Hematopoietic multipotent progenitor cell (in vitro differentiated cells): ENCODE results near the gene ADGRG1. TPM values are rescaled to one million over a fixed set of nuclear protein-coding genes. Genes with fewer than 3 reads are reported as not detected.
A peak's percentile ranks its signal among the peaks of the same experiment; 100 is the strongest.

Source experiments
- DNase-seq, 3 donors: peaks; one replicate each; pipeline ENCODE4 v3.0.0-alpha.2; 2011 to 2015; ENCODE audit warnings: low read depth in 2 of 3, low spot score in 2 of 3
- total RNA-seq: library from RNA; depleted of rRNA; stranded (reverse); fragments of >200 nt; gene quantifications from one replicate; pipeline ENCODE4 v1.2.3, GENCODE V29; 2012

ADGRG1 gene
- total RNA-seq, 1 donor = 93.2 TPM

DNA sequence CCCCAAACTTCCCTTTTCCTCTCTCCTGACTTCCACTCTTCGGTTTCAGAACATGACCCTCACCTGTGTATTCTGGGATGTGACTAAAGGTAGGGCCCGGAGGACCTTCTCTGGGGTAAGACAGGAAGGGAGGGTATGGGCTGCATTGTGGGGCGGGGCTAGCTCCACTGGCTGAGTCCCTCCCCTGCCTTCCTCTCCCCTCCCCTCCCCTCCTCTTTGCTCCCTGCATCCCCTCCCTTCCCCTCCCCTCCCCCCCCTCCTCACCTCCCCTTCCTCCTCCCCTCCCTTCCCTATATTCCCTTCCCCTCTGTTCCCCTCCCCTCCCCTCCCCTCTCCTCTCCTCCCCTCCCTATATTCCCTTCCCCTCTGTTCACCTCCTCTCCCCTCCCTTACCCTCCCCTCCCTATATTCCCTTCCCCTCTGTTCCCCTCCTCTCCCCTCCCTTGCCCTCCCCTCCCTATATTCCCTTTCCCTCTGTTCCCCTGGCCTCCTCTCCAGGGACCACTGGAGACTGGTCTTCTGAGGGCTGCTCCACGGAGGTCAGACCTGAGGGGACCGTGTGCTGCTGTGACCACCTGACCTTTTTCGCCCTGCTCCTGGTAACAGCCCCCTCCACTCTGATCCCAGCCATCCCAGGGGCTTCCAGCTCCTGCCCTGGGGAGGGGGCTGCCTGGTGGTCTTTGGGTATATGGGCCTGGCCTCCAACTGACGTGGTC, 51.5 kb downstream of the ADGRG1 start:
- DNase-seq = no peak

DNA sequence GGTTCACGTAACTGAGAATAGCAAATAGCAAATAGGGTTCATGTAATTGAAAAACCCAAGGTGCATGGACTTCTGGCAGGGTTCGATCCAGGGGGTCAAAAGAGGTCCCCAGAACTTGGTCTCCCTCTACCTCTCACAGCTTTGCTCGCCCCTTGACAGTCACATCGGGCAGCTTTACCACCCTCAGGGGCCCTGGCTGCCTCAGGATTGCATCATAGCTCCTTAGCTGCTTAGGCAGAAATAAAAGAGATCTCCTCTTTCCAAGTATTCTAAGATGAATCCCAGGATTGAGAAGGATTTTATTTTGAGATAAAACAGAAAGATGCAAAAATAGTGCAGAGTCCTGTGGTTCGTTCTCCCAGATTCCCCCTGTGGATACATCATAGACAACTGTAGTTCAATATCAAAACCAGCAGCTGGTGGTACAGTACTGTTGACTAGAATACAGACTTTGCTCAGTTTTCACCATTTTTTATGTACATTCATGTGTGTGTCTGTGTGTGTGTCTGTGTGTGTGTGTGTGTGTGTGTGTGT, 52.5 kb downstream of the ADGRG1 start:
- DNase-seq = peak in 1 of 3 donors; percentile 49

DNA sequence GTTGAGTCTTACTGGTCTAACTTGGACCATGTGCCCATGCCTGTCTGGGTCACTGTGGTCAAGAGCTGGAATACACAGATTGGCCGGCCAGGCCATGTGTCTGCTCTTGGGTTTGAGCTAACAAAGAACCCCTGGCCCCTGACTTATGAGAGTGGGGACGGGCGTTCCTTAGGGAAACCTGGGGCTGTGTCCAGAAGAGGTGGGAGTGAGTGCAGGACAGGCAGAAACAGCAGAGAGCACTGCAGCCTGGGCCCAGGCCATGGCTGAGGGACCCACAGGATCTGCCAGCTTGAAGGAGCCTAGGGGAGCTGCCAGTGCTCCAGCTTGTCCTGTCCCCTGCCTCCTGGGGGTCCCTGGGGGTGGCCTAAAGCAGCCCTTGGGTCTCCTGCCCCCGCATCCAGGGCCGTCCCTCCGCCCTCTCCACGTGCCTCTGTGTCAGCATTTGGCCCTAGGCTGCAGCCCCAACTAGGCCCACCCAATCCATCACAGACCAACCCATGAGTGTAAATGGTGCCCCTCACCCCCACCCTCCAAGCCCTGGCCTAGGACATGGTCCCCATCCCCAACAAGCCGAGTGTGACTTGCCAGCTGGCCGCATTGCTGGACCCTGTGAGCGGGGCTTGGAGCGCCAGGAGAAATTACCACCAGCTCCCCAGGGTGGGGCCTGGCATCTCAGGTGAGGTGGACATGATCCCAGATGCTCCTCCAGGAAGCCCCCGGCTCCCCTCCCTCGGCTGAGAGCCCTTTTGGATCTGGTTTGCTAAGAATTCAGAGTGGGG, 53.7 kb downstream of the ADGRG1 start:
- DNase-seq = no peak

DNA sequence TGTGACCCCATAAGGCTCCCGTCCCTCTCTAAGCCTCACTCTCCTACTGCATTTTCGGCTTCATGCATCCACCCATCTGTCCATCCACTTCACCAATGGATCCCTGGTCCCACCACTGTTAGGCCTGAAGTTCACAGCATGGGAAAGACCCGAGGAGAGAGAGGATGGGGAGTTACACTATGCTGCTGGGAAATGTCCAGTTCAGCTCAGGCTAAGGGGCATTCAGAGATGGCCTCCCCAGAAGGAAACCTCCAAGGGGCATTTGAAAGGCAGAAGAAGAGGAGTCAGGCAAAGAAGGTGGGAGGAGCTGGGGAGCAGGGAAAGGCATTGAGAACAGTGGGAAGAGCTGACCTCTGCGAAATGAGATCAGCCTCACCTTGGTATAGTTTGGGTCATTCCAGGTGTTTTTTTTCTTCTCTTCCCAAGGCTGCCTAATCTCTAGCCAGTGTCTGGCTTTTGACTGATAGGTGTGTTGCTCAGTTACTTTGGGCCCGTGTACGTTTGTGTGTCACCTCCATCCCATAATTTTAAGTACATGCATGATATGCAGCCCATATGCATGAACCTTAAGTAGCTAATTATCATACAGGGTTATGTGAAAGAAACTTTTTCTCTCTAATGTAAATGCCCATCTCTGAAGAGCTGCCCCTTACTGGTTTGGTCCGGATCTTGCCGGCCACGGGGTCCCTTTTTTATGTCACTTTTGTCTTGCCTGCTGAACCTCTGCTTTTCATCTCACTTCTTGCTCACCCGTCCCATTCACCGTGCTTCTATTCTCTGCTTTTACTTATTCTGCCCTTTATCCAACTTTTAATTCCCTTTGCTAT, 54.6 kb downstream of the ADGRG1 start:
- DNase-seq = no peak

DNA sequence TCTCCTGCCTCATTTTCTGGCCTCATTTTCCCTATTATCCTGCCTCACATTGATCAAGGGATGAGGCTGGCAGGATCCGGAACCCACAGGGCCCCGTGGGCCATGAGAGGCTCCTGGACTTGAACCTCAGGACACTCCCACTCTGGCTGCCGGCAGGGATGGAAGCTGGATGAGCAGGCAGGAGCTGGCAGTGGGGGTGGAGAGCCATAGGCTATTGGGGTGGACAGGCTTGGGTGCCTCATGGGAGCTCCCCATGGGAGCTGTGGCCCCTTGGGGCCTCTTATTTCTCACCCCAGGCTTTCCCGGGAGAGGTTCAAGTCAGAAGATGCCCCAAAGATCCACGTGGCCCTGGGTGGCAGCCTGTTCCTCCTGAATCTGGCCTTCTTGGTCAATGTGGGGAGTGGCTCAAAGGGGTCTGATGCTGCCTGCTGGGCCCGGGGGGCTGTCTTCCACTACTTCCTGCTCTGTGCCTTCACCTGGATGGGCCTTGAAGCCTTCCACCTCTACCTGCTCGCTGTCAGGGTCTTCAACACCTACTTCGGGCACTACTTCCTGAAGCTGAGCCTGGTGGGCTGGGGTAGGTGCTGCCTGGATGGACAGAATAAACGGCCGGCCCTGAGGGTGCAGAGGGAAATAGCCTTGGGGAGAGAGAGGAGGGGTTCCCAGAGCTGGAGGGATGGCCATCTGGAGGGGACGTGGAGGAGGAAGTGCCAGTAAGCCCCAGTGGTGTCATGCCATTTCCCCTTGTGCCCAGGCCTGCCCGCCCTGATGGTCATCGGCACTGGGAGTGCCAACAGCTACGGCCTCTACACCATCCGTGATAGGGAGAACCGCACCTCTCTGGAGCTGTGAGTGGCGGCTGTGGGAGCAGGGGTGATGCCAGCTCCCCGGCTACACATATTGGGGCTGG, 55.5 kb downstream of the ADGRG1 start:
- DNase-seq = no peak

DNA sequence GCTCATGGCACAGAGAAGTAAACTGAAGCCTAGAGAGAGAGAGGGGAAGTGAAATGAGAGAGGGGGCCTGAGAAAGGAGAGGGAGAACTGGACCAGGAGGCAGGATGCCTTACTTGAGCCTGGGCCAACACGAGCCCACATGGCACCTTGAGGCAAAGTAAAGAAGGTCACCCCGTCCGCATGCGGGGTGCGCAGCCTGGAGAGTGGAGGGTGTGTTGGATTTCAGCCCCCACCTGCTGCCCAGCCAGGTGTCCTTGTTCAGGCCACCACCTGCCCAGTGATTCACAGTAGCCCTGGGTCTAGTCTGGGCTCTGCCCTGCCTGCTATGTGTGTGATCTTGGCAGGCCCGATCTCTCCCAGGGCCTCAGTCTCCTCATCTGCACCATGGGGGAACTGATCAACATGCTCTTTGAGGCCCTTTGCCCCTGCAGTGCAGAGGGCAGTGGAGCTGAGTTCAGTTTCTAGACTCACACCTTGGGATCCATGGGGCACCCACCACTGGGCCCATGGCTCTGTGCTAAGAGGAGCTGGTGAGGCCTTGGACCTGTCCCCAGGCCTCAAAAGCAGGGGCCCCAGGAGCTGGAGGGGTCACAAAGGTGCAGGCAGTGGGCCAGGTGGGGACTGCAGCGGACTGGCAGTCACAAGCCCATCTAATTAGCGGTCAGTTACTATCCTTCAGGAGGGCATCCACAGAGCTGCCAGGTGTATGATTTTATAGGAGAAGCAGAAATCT, 56.4 kb downstream of the ADGRG1 start:
- no peak for DNase-seq

DNA sequence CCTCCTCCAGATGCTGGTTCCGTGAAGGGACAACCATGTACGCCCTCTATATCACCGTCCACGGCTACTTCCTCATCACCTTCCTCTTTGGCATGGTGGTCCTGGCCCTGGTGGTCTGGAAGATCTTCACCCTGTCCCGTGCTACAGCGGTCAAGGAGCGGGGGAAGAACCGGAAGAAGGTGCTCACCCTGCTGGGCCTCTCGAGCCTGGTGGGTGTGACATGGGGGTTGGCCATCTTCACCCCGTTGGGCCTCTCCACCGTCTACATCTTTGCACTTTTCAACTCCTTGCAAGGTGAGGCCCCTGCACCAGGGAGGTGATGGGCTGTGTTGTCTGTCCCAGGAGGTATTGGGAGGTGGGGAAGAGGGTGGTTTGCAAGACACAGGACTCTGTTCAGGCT, 57.2 kb downstream of the ADGRG1 start:
- DNase-seq = no peak

DNA sequence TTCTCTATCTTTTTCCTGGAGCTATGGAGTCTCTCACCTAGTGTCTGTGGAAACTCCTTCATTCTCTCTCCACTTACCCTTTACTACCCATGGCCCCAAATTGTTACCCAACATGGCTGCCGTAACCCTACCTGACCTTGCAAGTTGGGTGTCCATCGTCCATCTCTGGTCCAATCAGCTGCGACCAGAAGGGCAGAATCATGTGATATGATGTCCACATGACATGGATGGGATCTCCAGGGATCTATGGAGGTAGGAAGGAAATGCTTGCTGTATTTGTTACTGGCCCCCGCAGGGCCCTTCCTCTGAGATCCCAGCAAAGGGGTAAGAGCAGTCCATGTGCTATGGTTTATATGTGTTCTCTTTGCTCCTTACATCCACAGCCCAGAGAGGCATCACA, 58.1 kb downstream of the ADGRG1 start:
- no peak for DNase-seq

DNA sequence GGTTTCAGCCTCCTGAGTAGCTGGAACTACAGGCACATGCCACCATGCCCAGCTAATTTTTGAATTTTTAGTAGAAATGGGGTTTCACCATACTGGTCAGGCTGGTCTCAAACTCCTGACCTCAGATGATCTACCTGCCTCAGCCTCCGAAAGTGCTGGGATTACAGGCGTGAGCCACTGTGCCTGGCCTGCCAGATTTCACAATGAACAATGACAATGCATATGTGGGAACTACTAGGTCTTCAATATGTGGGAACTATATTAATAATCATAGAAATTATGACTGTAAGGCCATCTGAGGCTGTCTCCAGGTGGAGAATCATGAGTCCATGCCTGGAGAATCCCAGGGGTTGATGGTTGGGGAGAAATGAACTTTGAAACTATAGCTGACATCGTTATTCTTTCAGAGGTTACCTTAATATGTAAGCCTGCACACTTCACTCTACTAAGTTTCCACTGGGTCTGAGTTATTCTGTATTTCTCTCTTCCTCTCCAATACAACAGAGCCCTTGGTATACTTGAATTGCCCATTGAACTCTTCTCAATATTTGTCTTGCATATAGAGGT, 59.0 kb downstream of the ADGRG1 start:
- no peak for DNase-seq

DNA sequence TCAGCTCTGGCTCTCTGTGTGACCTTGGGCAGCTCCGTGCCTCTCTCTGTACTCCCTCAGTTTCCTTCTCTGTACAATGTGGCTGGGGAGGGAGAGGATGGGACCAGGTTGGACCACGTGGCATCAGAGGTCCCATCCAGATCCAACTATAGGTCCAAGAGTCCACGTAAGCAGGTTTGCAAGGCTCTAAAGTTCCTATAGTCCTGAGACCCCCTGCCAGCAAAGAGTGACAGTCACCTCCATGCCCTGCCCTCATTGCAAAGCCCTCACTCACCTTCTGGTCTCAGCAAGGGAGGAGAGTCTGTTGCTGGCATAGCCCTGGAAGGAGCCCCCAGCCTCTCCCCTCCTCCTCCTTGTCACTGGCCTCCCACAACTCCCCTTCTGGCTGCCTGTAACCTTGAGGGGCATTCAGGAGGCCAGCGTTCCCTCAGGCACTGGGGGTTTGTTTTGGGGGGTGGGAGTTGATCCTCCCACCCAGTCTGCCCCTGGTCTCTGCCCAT, 60.1 kb downstream of the ADGRG1 start:
- no peak for DNase-seq

DNA sequence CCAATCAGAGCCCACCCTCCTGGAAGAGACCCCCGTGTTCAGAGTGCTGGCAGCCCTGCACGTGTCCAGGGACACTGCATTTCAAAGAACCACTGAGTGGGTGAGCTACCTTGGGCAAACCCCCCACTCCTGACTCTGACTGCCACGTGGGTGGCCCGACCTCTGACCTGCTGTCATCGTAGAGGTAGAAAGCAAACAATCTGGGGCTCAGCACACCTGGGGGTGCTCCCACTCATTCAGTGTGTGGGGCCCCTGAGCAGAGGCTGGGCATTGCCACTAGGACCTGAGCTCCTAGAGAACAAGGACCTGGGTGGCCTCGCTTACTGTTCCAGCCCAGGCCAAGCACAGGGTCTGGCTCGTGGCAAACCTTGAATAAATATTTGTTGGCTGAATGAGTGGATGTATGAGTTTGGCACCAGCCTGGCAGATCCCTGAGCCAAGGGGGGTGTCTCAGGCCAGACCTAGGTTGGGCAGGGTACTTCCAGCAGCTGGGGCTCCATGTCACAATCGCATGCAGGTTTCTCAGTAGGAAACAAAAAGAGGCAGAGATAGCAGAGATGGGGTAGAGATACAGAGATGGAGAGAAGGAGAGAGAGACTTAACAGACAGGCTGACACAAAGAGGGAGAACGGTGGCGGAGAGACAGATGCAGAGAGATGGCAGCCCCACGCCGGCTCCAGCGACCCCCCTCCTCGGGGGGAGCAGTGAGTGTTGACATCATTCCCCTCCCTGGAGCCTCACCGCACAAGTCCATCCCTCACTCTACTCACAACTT, 60.7 kb downstream of the ADGRG1 start:
- no peak for DNase-seq

DNA sequence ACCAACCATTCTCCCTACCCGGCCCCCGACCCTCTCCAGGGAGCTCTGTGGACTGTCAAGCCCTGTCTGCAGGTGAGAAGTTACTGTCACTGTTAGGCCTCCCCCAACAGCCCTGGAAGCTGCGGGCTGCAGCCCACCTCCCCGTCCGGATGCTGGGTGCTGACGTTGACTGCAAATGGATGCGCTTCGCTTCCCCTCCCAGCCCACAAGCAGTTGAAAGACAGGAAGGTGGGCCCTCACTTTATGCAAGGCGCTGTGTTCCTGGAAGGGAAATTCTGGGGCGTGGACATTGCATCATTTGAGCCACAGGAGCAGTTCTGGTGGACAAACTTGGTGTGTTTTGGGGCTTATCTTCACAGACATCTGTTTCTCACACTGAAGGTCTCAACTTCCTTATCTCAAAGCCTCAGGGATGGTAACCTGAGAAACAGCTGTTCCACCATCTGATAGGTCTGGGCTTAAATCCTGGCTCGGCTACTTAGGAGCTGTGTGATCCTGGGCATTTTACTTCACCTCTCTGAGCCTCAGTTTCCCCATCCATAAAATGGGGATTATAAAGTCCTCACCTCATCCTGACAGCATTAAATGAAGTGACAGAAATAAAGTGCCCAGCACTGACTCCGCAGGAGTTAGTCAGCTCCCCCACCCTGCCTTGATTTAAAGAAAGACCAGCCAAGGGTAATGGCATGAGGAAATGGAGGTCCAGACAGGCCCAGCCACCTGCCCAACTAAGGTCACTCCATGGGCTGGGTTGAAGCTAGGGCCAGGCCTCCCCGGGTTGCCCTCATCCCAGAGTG, 61.5 kb downstream of the ADGRG1 start:
- DNase-seq = peak in 2 of 3 donors; percentile 99 to 100

DNA sequence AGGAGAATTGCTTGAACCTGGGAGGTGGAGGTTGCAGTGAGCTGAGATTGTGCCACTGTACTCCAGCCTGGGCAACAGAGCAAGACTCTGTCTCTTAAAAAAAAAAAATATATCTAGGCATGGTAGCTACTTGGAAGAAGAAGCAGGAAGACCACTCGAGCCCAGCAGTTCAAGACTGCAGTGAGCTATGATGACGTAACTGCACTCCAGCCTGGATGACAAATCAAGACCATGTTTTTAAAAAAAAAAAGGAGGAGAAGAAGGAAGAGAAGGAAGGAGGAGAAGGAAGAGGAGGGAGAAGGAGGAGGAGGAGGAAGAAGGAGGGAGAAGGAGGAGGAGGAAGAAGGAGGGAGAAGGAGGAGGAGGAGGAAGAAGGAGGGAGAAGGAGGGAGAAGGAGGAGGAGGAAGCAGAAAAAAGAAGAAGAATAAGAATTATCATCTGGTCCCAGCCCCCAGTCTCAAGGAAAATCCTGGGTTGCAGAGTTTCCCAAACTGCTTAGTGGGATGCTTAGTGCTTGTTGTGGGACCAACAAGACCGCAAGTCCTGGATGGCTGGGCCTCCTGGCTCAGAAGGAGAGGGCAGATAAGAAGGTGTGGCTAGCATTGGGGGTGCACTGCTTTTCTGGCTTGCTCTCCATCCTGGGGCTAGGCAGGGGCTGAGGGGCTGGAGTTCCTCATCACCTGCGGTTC, 62.5 kb downstream of the ADGRG1 start:
- no peak for DNase-seq

DNA sequence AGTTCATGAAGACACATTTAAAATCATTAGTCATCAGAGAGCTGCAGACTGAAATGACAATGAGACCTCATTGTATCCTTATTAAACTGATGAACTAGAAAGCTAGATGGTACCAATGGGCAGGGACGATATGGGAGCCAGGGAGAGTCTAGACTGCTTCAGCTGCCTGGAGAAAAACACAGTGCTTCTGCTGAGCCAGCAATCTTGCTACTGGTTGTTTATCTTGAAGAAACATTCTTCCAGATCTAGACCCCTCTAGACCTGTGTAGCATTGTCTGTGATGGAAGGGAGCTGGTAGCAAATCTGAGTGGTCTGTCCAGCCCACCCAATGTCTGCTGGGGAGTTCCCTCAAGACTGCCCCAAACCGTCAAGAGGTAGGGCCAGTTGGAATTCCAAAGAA, 64.2 kb downstream of the ADGRG1 start:
- no peak for DNase-seq

DNA sequence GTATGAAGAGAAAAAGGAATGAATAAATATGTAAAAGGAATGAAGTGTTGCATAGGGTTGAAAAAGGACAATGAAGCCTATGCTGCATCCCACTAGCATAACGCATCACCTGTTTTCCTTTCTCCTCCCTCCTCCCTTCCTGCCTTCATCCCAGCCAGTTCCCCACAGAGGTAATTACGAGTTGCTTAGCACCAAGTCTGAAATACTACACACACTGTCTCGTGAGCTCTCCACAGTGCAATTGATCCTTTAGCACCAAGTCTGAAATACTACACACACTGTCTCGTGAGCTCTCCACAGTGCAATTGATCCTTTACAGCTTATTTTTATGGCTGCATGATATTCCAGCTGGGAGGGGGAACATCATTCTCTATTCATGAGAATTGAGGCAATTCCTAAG, 65.1 kb downstream of the ADGRG1 start:
- no peak for DNase-seq

DNA sequence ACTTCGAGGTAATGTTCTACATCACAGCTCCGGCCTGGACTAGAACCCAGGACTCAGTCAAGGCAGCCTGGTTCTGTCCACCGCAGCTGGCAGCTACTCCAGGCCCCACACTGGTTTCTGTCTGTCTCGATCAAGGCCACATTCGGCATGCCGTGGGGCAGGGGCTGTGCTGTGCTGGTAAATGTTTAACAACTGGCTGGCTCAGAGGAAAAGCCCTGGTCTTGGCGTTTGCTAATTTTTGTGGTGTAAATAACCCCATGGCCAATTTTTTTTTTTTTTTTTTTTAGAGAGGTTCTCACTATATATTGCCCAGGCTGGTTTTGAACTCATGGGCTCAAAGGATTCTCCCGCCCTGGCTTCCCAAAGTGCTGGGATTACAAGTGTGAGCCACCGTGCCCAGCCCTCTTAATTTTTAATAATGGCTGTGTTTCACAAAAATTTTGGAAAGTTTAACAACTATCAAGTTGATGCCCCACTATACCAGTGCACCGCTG, 65.8 kb downstream of the ADGRG1 start:
- no peak for DNase-seq
